Measurements from ENCODE around the gene EPYC.

The EPYC gene

DNA sequence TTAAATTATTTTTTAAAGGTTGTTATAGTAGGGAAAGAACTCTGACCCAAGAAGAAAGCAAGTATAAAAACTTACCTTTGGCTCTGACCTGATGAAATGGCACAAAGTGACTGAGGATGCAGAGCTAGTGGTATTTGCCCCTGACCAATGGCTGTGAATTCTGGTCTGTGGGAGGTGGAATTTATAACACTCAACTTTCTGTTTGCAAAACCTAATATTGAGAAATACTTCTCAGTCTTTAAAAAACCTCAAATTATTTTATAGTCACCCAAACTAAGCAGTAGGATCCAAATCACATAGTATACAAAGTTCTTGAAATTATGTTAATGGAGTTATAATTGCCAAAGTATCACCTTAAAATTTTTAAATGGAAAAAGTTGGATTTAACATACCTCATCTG lies at the start of gene EPYC:
TSS of gene EPYC (minus strand) at position 101 of the 400 bp plus-strand sequence. CDS start 2,407 bp downstream, outside the sequence.
- DNase-seq, result no peak

GRCh38 chr12:91053951-91054715 lies 49.4 kb upstream of the EPYC start:
- DNase-seq, result no peak

DNA sequence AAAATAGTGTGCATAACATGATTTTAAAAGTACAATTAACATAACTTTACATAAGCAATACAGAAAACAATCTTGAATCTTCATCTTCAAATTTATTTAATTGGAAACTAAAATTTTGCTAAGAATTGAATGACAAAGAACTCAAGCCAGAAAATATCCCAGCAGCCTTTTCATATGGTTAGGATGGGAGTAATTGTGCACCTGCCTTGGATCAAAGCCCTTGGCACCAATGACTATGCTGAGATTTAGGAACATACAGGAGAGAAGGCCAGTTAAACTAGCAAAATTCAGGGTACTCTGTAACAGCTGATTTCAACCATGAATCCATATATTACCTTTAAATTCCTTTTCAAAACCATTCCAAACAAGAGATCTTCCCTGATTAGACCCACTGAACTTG lies 47.3 kb upstream of the EPYC start:
- DNase-seq, result no peak

- no peak for DNase-seq
Measured at GRCh38 chr12:91044586-91044985, 39.8 kb upstream of the EPYC start.

- DNase-seq, result no peak
Measured at GRCh38 chr12:91043408-91043807, 38.6 kb upstream of the EPYC start.

DNA sequence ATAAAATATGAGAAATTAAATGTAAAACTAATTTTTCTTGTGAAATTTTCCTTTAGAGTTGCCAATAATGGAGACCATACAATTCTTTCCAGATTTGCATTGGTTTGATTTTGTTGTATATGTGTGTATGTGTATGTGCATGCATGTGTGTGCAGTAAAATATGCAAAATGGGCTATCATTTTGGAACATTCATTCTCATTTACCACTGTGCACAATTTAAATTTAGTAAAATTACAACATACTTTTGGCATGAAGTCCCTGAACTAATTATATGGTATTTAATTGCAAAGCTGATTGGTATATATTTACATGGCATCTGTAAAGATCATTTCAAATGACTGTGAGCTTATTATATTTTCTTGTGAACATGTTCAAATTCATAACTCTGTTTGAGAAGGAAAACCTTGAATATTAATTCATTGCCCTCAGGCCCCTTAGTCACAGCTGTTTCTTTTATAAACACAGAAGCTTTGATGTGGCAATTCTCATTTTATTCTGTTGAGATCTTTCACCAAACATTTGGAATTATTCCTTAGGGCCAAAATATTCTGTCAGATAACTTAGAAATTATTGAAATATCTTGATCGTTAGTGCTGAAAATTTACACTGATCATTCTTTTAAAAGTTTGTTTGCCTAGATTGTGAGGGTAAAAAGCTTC lies 35.5 kb upstream of the EPYC start:
- no peak for DNase-seq

- no peak for DNase-seq
Measured at GRCh38 chr12:91037276-91037675, 32.5 kb upstream of the EPYC start.

DNA sequence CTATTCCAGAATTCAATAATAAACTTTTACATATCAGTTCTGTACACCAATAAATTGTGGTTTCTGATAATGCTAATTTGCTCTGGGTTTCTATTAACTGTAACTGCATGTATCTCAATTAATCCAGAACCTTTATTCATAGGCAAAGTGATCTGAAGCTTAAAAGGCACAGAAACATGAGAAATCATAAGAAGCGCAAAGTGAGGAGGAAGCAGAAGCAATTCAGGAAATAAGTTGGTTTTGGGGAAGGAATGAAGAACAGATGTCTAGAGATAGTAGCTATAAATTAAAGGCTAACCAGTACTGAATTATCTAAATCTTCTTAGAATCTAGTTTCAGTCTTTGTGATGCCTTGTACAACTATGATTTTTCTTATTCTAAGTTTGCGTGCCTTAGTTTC lies 28.5 kb upstream of the EPYC start:
- no peak for DNase-seq

DNA sequence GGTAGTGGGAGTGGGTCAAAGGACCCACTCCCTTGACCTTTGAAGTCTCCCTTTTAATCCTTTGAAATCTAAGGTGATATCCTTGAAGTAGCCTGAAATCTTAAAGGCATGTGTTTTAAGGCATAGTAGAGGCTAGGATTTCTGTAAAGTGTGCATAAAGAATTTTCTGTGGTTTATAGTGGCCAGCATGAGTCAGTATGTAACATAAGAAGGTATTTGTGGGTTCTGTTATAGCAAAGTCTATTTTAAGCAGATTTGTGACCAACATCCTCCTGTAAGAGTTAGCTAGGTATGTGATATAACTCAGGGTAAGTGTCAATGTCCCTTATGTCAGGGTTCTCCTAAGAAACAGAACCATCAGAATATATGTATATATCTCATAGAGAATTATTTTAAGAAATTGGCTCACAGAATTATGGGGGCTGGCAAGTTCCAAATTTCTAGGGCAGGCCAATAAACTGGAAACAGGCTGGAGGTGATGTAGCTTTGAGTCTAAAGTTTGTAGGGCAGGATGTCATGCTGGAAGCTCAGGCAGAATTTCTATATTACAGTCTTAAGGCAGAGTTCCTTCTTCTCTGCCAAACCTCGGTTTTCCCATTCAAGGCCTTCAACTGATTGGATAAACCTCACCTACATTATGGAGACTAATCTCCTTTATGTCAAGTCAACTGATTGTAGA lies 18.7 kb upstream of the EPYC start:
- no peak for DNase-seq

DNA sequence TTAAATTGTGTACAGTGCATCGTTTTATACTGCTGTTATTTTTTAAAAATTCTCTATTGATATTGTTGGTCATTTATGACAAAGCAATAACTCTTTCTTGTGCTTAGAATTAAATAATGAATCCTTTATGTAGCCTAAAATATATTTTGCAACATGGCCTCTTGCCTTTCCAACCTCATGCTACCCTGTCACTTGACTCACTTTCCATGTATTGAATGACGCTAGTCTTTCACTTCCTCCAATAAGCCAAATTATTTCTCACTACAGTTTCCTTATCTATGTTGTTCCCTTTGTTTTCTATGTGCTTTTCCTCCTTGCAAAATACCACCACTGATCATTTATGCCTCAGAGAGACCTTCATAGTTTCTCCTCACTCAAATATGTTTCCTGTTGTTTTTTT lies 16.3 kb upstream of the EPYC start:
- no peak for DNase-seq

GRCh38 chr12:91019455-91019854 lies 14.7 kb upstream of the EPYC start:
- no peak for DNase-seq

- no peak for DNase-seq
Measured at GRCh38 chr12:91017511-91018263, 12.9 kb upstream of the EPYC start.

- no peak for DNase-seq
Measured at GRCh38 chr12:91017043-91017442, 12.3 kb upstream of the EPYC start.

- no peak for DNase-seq
Measured at GRCh38 chr12:91009319-91009950, 4.7 kb upstream of the EPYC start.

DNA sequence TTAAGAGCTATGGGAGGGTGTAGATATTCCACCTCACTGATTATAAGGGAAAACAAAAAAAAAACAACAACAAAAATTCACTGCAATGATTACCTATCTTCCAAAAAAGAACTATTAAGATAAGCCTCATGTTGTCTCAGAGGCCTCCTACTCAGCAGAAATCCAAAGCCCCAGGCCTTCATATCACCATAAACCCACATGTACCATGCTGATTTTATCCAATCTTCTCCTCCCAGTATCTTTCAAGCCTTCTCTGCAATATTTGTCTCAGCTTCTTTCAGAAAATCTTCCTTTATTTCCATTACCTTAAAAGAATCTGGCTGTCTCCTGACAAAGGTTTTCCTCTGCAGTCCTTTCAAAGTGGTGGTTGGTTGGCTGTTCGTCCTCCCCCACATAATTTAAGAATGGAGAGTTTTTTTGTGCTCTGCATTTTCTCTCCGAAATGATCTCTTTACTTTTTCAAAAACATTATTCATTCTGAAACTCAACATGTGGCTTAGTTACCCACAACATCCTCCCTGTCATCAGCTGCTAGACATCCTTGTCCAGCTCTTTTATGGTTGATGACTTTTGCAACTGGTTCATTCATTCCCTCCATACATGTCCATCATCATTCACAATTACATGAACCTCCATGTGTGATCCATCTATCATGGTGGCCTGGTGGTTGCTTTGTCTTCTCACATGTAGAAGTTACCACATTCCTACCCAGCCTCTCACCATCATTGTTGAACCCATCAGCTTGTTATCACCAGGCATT lies 2.9 kb upstream of the EPYC start:
- no peak for DNase-seq

DNA sequence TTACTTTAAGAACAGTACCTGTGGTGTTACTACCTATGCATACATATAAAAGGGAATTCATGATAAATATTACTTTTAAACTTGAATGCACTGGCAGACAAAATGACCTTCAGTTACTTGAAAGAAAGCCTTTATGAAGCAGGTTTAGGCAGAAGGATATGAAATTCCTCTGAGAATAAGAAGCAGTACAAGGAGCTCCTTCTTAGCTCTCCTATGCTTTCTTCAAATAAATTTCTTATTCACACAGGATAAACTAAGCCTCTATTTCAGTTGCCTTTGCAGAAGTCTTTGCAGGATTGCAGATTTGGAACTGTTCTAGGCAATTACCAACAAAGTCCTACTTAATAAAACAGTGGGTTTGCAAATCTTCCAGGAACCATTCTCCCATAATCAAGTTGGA lies 1.0 kb downstream of the EPYC start:
- DNase-seq, result no peak

- DNase-seq, result no peak
Measured at GRCh38 chr12:91001306-91001705, 3.5 kb downstream of the EPYC start.

GRCh38 chr12:90999966-91000365 lies 4.8 kb downstream of the EPYC start:
- no peak for DNase-seq

- no peak for DNase-seq
Measured at GRCh38 chr12:90999527-90999926, 5.2 kb downstream of the EPYC start.

- no peak for DNase-seq
Measured at GRCh38 chr12:90995010-90995409, 9.8 kb downstream of the EPYC start.

- DNase-seq, result no peak
Measured at GRCh38 chr12:90991952-90992465, 12.8 kb downstream of the EPYC start.

DNA sequence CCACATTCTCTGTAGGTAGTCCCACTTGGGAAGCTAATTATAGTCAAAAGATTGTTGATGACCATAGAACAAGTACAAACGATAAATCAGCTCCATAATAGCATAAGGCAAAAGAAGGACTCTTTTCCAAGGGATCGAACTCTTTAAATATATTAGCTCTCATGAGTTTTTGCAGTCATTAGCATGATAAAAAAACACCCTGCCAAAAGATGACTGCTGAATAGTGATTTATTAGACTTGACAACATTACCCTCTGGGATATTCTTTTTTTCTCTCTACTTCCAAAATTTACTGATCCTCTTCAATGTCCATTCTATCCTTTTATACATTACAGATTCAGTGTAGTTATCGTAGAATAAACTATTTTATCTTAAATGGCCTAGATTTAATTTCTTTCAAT lies 14.2 kb downstream of the EPYC start:
- DNase-seq, result no peak
